Measurements from ENCODE around the gene USP53.

DNA sequence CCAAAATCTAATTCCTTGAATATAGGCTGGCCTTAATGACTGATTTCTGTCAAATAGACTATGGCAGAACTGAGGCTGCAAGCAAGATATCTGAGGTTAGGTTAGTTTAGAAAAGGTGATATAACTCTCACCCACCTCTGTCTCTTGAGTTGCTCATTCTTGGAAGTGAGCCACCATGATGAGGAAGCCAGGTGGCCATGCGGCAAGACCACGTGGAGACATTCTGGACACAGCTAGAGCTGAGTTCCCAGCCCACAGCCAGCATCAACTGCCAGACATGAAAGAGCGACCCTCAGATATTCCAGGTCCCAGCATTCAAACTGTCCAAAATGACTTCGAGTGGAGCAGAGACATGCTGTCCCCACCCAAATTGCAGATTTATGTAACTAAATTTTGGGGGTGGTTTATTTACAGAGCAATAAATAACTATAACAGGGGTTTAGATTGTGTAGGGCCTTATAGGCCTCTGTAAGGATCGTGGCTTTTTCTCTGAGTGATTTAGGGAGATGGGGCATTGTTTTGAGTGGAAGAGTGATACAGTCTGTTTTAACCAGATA, 33.7 kb downstream of the USP53 start:
- TF ChIP-seq, protein P1, sequence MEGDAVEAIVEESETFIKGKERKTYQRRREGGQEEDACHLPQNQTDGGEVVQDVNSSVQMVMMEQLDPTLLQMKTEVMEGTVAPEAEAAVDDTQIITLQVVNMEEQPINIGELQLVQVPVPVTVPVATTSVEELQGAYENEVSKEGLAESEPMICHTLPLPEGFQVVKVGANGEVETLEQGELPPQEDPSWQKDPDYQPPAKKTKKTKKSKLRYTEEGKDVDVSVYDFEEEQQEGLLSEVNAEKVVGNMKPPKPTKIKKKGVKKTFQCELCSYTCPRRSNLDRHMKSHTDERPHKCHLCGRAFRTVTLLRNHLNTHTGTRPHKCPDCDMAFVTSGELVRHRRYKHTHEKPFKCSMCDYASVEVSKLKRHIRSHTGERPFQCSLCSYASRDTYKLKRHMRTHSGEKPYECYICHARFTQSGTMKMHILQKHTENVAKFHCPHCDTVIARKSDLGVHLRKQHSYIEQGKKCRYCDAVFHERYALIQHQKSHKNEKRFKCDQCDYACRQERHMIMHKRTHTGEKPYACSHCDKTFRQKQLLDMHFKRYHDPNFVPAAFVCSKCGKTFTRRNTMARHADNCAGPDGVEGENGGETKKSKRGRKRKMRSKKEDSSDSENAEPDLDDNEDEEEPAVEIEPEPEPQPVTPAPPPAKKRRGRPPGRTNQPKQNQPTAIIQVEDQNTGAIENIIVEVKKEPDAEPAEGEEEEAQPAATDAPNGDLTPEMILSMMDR (IDR thresholded peaks at IDR 0.05 in 2 of 3, conservative IDR thresholded peaks at IDR 0.05 in 1 of 3; ENCODE audit: insufficient read depth in 2 of 3, low read depth in 1 of 3, low read length in 3 of 3): no peak
- TF ChIP-seq POLR2A (conservative IDR thresholded peaks at IDR 0.05) (no peak), RAD21 (CRISPR knock-in tag; conservative IDR thresholded peaks at IDR 0.05 in 1 of 2, IDR thresholded peaks at IDR 0.05 in 1 of 2) (no peak), ATF7 (IDR thresholded peaks at IDR 0.05) (no peak), MTF1 (CRISPR knock-in tag; IDR thresholded peaks at IDR 0.05; ENCODE audit: borderline replicate concordance) (no peak), ZNF764 (CRISPR knock-in tag; IDR thresholded peaks at IDR 0.05; ENCODE audit: low read depth) (no peak), CHD2 (IDR thresholded peaks at IDR 0.05; ENCODE audit: low read depth, low read length) (no peak), GATA2 (CRISPR knock-in tag; IDR thresholded peaks at IDR 0.05) (no peak)
- TF ChIP-seq, protein P2, sequence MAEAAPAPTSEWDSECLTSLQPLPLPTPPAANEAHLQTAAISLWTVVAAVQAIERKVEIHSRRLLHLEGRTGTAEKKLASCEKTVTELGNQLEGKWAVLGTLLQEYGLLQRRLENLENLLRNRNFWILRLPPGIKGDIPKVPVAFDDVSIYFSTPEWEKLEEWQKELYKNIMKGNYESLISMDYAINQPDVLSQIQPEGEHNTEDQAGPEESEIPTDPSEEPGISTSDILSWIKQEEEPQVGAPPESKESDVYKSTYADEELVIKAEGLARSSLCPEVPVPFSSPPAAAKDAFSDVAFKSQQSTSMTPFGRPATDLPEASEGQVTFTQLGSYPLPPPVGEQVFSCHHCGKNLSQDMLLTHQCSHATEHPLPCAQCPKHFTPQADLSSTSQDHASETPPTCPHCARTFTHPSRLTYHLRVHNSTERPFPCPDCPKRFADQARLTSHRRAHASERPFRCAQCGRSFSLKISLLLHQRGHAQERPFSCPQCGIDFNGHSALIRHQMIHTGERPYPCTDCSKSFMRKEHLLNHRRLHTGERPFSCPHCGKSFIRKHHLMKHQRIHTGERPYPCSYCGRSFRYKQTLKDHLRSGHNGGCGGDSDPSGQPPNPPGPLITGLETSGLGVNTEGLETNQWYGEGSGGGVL (CRISPR knock-in tag; IDR thresholded peaks at IDR 0.05): no peak
- TF ChIP-seq, protein P3, sequence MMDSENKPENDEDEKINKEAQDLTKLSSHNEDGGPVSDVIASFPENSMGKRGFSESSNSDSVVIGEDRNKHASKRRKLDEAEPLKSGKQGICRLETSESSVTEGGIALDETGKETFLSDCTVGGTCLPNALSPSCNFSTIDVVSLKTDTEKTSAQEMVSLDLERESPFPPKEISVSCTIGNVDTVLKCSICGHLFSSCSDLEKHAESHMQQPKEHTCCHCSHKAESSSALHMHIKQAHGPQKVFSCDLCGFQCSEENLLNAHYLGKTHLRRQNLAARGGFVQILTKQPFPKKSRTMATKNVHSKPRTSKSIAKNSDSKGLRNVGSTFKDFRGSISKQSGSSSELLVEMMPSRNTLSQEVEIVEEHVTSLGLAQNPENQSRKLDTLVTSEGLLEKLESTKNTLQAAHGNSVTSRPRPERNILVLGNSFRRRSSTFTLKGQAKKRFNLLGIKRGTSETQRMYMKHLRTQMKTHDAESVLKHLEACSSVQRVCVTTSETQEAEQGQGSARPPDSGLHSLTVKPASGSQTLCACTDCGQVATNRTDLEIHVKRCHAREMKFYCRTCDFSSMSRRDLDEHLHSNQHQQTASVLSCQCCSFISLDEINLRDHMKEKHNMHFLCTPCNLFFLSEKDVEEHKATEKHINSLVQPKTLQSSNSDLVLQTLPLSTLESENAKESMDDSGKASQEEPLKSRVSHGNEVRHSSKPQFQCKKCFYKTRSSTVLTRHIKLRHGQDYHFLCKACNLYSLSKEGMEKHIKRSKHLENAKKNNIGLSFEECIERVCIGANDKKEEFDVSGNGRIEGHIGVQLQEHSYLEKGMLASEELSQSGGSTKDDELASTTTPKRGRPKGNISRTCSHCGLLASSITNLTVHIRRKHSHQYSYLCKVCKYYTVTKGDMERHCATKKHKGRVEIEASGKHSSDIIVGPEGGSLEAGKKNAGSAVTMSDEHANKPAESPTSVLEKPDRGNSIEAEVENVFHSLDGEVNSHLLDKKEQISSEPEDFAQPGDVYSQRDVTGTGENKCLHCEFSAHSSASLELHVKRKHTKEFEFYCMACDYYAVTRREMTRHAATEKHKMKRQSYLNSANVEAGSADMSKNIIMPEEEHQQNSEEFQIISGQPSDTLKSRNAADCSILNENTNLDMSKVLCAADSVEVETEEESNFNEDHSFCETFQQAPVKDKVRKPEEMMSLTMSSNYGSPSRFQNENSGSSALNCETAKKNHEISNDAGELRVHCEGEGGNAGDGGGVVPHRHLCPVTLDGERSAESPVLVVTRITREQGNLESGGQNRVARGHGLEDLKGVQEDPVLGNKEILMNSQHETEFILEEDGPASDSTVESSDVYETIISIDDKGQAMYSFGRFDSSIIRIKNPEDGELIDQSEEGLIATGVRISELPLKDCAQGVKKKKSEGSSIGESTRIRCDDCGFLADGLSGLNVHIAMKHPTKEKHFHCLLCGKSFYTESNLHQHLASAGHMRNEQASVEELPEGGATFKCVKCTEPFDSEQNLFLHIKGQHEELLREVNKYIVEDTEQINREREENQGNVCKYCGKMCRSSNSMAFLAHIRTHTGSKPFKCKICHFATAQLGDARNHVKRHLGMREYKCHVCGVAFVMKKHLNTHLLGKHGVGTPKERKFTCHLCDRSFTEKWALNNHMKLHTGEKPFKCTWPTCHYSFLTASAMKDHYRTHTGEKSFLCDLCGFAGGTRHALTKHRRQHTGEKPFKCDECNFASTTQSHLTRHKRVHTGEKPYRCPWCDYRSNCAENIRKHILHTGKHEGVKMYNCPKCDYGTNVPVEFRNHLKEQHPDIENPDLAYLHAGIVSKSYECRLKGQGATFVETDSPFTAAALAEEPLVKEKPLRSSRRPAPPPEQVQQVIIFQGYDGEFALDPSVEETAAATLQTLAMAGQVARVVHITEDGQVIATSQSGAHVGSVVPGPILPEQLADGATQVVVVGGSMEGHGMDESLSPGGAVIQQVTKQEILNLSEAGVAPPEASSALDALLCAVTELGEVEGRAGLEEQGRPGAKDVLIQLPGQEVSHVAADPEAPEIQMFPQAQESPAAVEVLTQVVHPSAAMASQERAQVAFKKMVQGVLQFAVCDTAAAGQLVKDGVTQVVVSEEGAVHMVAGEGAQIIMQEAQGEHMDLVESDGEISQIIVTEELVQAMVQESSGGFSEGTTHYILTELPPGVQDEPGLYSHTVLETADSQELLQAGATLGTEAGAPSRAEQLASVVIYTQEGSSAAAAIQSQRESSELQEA (IDR thresholded peaks at IDR 0.05; ENCODE audit: low read depth): no peak
- TF ChIP-seq, protein P4, sequence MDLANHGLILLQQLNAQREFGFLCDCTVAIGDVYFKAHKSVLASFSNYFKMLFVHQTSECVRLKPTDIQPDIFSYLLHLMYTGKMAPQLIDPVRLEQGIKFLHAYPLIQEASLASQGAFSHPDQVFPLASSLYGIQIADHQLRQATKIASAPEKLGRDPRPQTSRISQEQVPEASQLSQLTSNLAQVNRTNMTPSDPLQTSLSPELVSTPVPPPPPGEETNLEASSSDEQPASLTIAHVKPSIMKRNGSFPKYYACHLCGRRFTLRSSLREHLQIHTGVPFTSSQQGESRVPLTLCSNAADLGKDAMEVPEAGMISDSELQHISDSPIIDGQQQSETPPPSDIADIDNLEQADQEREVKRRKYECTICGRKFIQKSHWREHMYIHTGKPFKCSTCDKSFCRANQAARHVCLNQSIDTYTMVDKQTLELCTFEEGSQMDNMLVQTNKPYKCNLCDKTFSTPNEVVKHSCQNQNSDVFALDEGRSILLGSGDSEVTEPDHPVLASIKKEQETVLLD (IDR thresholded peaks at IDR 0.05): no peak
- TF ChIP-seq, protein P5, sequence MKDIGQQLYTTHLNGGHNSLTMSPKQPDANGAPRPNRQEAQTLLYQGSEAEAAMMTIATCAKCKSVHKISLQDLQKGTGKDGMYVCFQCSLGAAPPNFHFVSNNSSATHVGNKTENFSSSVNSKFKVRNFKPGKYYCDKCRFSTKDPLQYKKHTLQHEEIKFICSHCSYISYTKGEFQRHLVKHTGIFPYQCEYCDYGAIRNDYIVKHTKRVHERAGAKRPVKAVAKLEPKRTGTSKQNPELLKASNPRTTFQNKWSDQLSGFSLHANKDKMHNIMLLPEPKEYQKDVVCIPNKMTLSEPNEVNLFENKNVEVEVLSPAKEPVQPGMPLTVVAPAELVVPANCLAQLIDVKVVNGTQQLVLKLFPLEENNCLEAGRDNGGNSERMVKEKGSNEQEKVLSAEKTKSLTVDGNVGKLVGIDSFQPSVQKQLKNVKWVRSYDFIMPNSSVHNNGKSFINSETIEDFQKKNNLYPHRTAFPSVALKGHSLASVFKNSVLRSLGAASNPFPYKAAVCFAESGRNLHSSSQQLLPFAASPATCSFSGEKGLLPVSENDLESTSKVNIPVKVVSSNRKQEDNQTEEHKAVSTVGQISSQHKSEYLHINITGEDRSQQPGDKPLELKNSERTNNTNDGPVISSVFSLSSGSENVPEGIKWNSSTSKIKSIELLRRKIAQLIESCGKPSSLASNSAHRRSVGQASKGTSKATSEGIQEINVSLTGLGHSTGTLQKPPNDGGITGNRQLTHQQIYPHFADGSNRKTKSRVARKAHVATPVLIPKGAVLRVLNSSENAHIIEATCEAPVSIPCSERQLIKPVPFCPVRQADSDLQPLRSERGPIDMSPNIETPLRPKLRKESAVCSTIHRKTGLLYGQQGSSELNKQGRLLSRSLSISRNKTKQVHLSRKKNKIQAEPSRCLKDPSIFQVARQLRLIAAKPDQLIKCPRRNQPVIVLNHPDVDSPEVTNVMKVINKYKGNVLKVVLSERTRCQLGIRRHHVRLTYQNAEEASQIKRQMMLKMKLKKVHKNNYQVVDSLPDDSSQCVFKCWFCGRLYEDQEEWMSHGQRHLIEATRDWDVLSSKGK (CRISPR knock-in tag; IDR thresholded peaks at IDR 0.05): no peak
